Panc1 (cell line): ENCODE data around the gene ATF5.

ENCODE experiments used
- POLR2AphosphoS5 ChIP-seq: IDR thresholded peaks from 2 replicates; pipeline ENCODE4 v1.6.1; 2012; ENCODE audit warnings: mild to moderate bottlenecking, low read depth, low read length, moderate library complexity
- SIN3A ChIP-seq: IDR thresholded peaks from 2 replicates; pipeline ENCODE4 v1.6.1; 2012; ENCODE audit warnings: low read depth, mild to moderate bottlenecking, low read length, moderate library complexity, borderline replicate concordance; ENCODE audit not compliant: insufficient read depth
- TCF7L2 ChIP-seq: IDR thresholded peaks from 2 replicates; pipeline ENCODE4 v1.6.1; 2011; ENCODE audit warnings: mild to moderate bottlenecking, low read depth, low read length, inconsistent platforms
- TF ChIP-seq, protein P1 (sequence below): fragments of 450-650 bp; IDR thresholded peaks from 2 replicates; pipeline ENCODE4 v1.5.1; 2017; ENCODE audit warnings: mild to moderate bottlenecking
- TF ChIP-seq, protein P2 (sequence below), 2 experiments: IDR thresholded peaks; 2 replicates each; pipeline ENCODE4 v1.6.1; 2011 to 2012; ENCODE audit warnings: low read depth in 2 of 2, control low read depth in 1 of 2, low read length in 1 of 2, mild to moderate bottlenecking in 1 of 2, moderate library complexity in 1 of 2; ENCODE audit not compliant: insufficient read depth in 1 of 2

DNA sequence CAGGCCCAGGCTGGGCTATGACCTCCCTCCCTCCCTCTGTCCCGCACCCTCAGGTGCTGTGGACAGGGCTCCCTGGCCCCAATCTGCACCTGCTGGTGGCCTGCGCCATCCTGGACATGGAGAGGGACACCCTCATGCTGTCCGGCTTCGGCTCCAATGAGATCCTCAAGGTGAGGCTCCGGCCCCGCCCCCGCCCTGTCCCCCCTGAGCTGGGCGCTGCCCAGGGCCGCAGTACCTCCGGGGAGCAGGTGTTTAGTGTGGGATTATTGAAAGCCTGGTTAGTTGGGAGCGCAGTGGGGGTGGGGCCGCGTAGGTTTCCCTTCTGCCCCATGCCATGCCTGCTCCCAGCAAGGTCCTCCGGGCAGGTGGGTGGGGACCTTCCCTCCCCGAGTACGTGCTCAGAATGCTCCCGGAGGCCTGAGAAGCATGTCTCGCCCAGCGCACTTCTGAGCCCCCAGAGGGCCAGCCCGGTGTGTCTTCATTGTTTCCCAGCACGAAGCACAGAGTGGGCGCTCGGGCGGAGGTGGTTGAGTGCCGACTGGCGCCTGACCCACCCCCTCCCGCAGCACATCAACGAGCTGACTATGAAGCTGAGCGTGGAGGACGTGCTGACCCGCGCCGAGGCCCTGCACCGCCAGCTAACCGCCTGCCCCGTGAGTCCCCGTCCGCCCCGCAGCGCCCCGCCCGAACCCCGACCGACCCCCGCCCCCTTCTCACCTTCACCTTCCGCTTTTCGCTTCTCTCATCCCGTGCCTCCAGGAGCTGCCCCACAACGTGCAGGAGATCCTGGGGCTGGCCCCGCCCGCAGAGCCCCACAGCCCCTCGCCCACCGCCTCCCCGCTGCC lies 41.1 kb upstream of the ATF5 start:
- TF ChIP-seq, protein P1, sequence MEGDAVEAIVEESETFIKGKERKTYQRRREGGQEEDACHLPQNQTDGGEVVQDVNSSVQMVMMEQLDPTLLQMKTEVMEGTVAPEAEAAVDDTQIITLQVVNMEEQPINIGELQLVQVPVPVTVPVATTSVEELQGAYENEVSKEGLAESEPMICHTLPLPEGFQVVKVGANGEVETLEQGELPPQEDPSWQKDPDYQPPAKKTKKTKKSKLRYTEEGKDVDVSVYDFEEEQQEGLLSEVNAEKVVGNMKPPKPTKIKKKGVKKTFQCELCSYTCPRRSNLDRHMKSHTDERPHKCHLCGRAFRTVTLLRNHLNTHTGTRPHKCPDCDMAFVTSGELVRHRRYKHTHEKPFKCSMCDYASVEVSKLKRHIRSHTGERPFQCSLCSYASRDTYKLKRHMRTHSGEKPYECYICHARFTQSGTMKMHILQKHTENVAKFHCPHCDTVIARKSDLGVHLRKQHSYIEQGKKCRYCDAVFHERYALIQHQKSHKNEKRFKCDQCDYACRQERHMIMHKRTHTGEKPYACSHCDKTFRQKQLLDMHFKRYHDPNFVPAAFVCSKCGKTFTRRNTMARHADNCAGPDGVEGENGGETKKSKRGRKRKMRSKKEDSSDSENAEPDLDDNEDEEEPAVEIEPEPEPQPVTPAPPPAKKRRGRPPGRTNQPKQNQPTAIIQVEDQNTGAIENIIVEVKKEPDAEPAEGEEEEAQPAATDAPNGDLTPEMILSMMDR = no peak
- TF ChIP-seq POLR2AphosphoS5 (no peak), TCF7L2 (no peak), SIN3A (no peak)
- TF ChIP-seq, protein P2, sequence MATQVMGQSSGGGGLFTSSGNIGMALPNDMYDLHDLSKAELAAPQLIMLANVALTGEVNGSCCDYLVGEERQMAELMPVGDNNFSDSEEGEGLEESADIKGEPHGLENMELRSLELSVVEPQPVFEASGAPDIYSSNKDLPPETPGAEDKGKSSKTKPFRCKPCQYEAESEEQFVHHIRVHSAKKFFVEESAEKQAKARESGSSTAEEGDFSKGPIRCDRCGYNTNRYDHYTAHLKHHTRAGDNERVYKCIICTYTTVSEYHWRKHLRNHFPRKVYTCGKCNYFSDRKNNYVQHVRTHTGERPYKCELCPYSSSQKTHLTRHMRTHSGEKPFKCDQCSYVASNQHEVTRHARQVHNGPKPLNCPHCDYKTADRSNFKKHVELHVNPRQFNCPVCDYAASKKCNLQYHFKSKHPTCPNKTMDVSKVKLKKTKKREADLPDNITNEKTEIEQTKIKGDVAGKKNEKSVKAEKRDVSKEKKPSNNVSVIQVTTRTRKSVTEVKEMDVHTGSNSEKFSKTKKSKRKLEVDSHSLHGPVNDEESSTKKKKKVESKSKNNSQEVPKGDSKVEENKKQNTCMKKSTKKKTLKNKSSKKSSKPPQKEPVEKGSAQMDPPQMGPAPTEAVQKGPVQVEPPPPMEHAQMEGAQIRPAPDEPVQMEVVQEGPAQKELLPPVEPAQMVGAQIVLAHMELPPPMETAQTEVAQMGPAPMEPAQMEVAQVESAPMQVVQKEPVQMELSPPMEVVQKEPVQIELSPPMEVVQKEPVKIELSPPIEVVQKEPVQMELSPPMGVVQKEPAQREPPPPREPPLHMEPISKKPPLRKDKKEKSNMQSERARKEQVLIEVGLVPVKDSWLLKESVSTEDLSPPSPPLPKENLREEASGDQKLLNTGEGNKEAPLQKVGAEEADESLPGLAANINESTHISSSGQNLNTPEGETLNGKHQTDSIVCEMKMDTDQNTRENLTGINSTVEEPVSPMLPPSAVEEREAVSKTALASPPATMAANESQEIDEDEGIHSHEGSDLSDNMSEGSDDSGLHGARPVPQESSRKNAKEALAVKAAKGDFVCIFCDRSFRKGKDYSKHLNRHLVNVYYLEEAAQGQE (IDR thresholded peaks at IDR 0.05; ENCODE audit: insufficient read depth in 1 of 2, low read depth in 2 of 2, low read length in 1 of 2) = no peak
